ENCODE data around the gene TSNAXIP1. TPM values are rescaled to one million over a fixed set of nuclear protein-coding genes. Genes with fewer than 3 reads are reported as not detected.

The TSNAXIP1 gene
- total and polyA plus RNA-seq, 2 experiments from 2014 or later, result 3.1 to 5.8 TPM

GRCh38 chr16:67775273-67775672 lies 31.4 kb upstream of the TSNAXIP1 start:
- no peaks in the 10 kb centered on the region for H3K27me3 ChIP-seq
- H3K36me3 ChIP-seq (replicated peaks; ENCODE audit: insufficient read depth, low read depth), result no peaks in the 10 kb centered on the region
- peaks cover 25% of the 10 kb centered on the region for H4K20me1 ChIP-seq (ENCODE audit: insufficient read depth, poor library complexity, severe bottlenecking)
- no peak for DNase-seq (ENCODE audit: low spot score)
- H2AFZ ChIP-seq, result no peak overlapping the region
- no peak overlapping the region for H3K4me2 ChIP-seq
- WGBS (ENCODE audit: low lambda C conversion rate, missing lambda C conversion rate), result 98% methylated on average over 6 of the region's 6 CpGs
- no peaks in the 10 kb centered on the region for H3K9me3 ChIP-seq (ENCODE audit: low read depth)
- H3K4me1 ChIP-seq (ENCODE audit: insufficient read depth), result peaks cover 8% of the 10 kb centered on the region
- no peak overlapping the region for H3K27ac ChIP-seq
- H3K9me2 ChIP-seq (replicated peaks; ENCODE audit: insufficient read depth), result no peaks in the 10 kb centered on the region
- TF ChIP-seq EZH2phosphoT487 (IDR thresholded peaks at IDR 0.05; ENCODE audit: low read depth, severe bottlenecking, unreplicated experiment), result no peak
- TF ChIP-seq EZH2 (IDR thresholded peaks at IDR 0.05; ENCODE audit: borderline replicate concordance), result no peak
- TF ChIP-seq CTCF (IDR thresholded peaks at IDR 0.05; ENCODE audit: poor library complexity), result no peak
- peaks cover 42% of the 10 kb centered on the region for H3K79me2 ChIP-seq
- no peak overlapping the region for H3K4me3 ChIP-seq

- H3K36me3 ChIP-seq (replicated peaks; ENCODE audit: insufficient read depth, low read depth), result no peaks in the 10 kb centered on the region
- no peak overlapping the region for H3K4me2 ChIP-seq
- H3K27ac ChIP-seq, result no peak overlapping the region
- H2AFZ ChIP-seq, result no peak overlapping the region
- no peaks in the 10 kb centered on the region for H3K27me3 ChIP-seq
- 94% methylated on average over 5 of the region's 5 CpGs for WGBS (ENCODE audit: low lambda C conversion rate, missing lambda C conversion rate)
- TF ChIP-seq EZH2 (IDR thresholded peaks at IDR 0.05; ENCODE audit: borderline replicate concordance) (no peak), EZH2phosphoT487 (IDR thresholded peaks at IDR 0.05; ENCODE audit: low read depth, severe bottlenecking, unreplicated experiment) (no peak), CTCF (IDR thresholded peaks at IDR 0.05; ENCODE audit: poor library complexity) (no peak)
- no peak overlapping the region for H3K4me3 ChIP-seq
- no peaks in the 10 kb centered on the region for H3K4me1 ChIP-seq (ENCODE audit: insufficient read depth)
- no peaks in the 10 kb centered on the region for H3K9me2 ChIP-seq (replicated peaks; ENCODE audit: insufficient read depth)
- no peaks in the 10 kb centered on the region for H3K9me3 ChIP-seq (ENCODE audit: low read depth)
- peaks cover 17% of the 10 kb centered on the region for H4K20me1 ChIP-seq (ENCODE audit: insufficient read depth, poor library complexity, severe bottlenecking)
- H3K79me2 ChIP-seq, result peaks cover 58% of the 10 kb centered on the region
- DNase-seq (ENCODE audit: low spot score), result no peak
Measured at GRCh38 chr16:67779256-67780014, 27.3 kb upstream of the TSNAXIP1 start.

- Histone ChIP-seq H3K9me3 (ENCODE audit: low read depth) (no peaks in the 10 kb centered on the region), H3K36me3 (replicated peaks; ENCODE audit: insufficient read depth, low read depth) (no peaks in the 10 kb centered on the region), H3K9me2 (replicated peaks; ENCODE audit: insufficient read depth) (no peaks in the 10 kb centered on the region), H3K27me3 (no peaks in the 10 kb centered on the region), H2AFZ (no peak overlapping the region), H4K20me1 (ENCODE audit: insufficient read depth, poor library complexity, severe bottlenecking) (peaks cover 17% of the 10 kb centered on the region), H3K4me3 (no peak overlapping the region), H3K4me1 (ENCODE audit: insufficient read depth) (no peaks in the 10 kb centered on the region), H3K4me2 (no peak overlapping the region), H3K79me2 (peaks cover 53% of the 10 kb centered on the region), H3K27ac (no peak overlapping the region)
- 93% methylated on average over 7 of the region's 7 CpGs for WGBS (ENCODE audit: low lambda C conversion rate, missing lambda C conversion rate)
- no peak for TF ChIP-seq EZH2phosphoT487 (IDR thresholded peaks at IDR 0.05; ENCODE audit: low read depth, severe bottlenecking, unreplicated experiment)
- TF ChIP-seq CTCF (IDR thresholded peaks at IDR 0.05; ENCODE audit: poor library complexity), result no peak
- no peak for TF ChIP-seq EZH2 (IDR thresholded peaks at IDR 0.05; ENCODE audit: borderline replicate concordance)
- DNase-seq (ENCODE audit: low spot score), result no peak
Measured at GRCh38 chr16:67780847-67781564, 25.7 kb upstream of the TSNAXIP1 start.
